GM12878 (cell line): Measurements from ENCODE around the gene CXADR.

Experiments
- EP300 ChIP-seq, 2 experiments: fragments of 150-350 bp in 1 of 2; IDR thresholded peaks; 2 replicates each; pipeline ENCODE4 v1.6.1; 2011 to 2012; ENCODE audit warnings: low read depth in 2 of 2, low read length in 2 of 2, borderline replicate concordance in 1 of 2, improper control_type of control experiment in 1 of 2, inconsistent platforms in 1 of 2; ENCODE audit not compliant: control insufficient read depth in 1 of 2
- KDM1A ChIP-seq: fragments of 200-600 bp; sonication (generic); IDR thresholded peaks from 2 replicates; pipeline ENCODE4 v1.6.1; 2016; ENCODE audit warnings: borderline replicate concordance
- MXI1 ChIP-seq: fragments of 150-350 bp; IDR thresholded peaks from 2 replicates; pipeline ENCODE4 v1.6.1; 2011; ENCODE audit warnings: low read depth, mild to moderate bottlenecking, inconsistent platforms, low read length, improper control_type of control experiment
- NR2C1 ChIP-seq: fragments of 450-650 bp; IDR thresholded peaks from 2 replicates; pipeline ENCODE4 v1.6.1; 2017; ENCODE audit warnings: antibody characterized with exemption, mild to moderate bottlenecking, moderate library complexity
- POLR2AphosphoS2 ChIP-seq: IDR thresholded peaks from 2 replicates; pipeline ENCODE4 v1.6.1; 2011; ENCODE audit warnings: low read depth, mild to moderate bottlenecking, low read length, improper control_type of control experiment, moderate library complexity
- SIN3A ChIP-seq: IDR thresholded peaks from 2 replicates; pipeline ENCODE4 v1.6.1; 2012; ENCODE audit warnings: low read depth, low read length, improper control_type of control experiment
- SMC3 ChIP-seq: IDR thresholded peaks from 2 replicates; pipeline ENCODE4 v1.6.1; 2011; ENCODE audit warnings: low read length, improper control_type of control experiment, borderline replicate concordance
- TARDBP ChIP-seq: IDR thresholded peaks from 2 replicates; pipeline ENCODE4 v1.6.1; 2016; ENCODE audit warnings: borderline replicate concordance
- TBL1XR1 ChIP-seq: IDR thresholded peaks from 2 replicates; pipeline ENCODE4 v1.6.1; 2012; ENCODE audit warnings: low read depth, low read length, improper control_type of control experiment
- TCF12 ChIP-seq: IDR thresholded peaks from 2 replicates; pipeline ENCODE4 v1.6.1; 2011; ENCODE audit warnings: low read depth, mild to moderate bottlenecking, low read length
- WRNIP1 ChIP-seq: IDR thresholded peaks from 2 replicates; pipeline ENCODE4 v1.6.1; 2011; ENCODE audit warnings: low read depth, low read length, improper control_type of control experiment, borderline replicate concordance
- TF ChIP-seq, protein P1 (sequence below), 3 experiments: IDR thresholded peaks in 2 of 3; conservative IDR thresholded peaks in 1 of 3; 2 replicates each; pipeline ENCODE4 v1.5.1; 2011; ENCODE audit warnings: low read depth in 3 of 3, low read length in 3 of 3, mild to moderate bottlenecking in 3 of 3, control low read depth in 2 of 3, moderate library complexity in 2 of 3, inconsistent platforms in 1 of 3, mixed read lengths in 1 of 3; ENCODE audit not compliant: control insufficient read depth in 2 of 3, insufficient read depth in 1 of 3; ENCODE audit errors: extremely low read depth in 1 of 3
- TF ChIP-seq, protein P2 (sequence below): IDR thresholded peaks from 2 replicates; pipeline ENCODE4 v1.6.1; 2011; ENCODE audit warnings: borderline replicate concordance, low read depth, mild to moderate bottlenecking, moderate library complexity, mixed read lengths, low read length; ENCODE audit not compliant: insufficient read depth; ENCODE audit errors: extremely low read length
- TF ChIP-seq, protein P3 (sequence below): IDR thresholded peaks from 2 replicates; pipeline ENCODE4 v1.6.1; 2012; ENCODE audit warnings: low read depth, low read length, improper control_type of control experiment

DNA sequence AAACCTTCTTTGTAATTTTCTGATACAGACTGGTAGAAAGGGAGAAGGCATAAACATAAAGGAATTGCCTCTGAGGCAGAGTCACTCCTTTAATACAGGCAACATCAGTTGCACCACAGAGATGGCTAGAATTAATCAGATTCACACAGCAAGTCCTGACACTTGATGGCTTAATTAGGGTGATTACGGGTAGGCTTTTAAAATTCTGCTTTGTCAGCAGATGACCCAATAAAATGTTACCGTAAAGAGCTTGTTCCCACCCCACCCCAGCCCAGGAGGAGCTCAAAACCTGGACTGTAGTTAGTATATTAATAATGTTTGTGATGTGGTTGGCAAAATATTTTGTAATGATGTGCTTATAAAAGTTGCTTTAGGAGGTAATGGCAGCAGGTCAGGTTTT lies 109.2 kb downstream of the CXADR start:
- TF ChIP-seq SIN3A (no peak), KDM1A (no peak), EP300 (IDR thresholded peaks at IDR 0.05; ENCODE audit: borderline replicate concordance in 1 of 2, control insufficient read depth in 1 of 2, low read depth in 2 of 2, low read length in 2 of 2) (no peak), TARDBP (no peak), NR2C1 (no peak), TCF12 (no peak), POLR2AphosphoS2 (no peak), TBL1XR1 (no peak), SMC3 (no peak), WRNIP1 (no peak), MXI1 (no peak)
- TF ChIP-seq, protein P1, sequence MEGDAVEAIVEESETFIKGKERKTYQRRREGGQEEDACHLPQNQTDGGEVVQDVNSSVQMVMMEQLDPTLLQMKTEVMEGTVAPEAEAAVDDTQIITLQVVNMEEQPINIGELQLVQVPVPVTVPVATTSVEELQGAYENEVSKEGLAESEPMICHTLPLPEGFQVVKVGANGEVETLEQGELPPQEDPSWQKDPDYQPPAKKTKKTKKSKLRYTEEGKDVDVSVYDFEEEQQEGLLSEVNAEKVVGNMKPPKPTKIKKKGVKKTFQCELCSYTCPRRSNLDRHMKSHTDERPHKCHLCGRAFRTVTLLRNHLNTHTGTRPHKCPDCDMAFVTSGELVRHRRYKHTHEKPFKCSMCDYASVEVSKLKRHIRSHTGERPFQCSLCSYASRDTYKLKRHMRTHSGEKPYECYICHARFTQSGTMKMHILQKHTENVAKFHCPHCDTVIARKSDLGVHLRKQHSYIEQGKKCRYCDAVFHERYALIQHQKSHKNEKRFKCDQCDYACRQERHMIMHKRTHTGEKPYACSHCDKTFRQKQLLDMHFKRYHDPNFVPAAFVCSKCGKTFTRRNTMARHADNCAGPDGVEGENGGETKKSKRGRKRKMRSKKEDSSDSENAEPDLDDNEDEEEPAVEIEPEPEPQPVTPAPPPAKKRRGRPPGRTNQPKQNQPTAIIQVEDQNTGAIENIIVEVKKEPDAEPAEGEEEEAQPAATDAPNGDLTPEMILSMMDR (IDR thresholded peaks at IDR 0.05 in 2 of 3, conservative IDR thresholded peaks at IDR 0.05 in 1 of 3; ENCODE audit: control insufficient read depth in 2 of 3, extremely low read depth in 1 of 3, insufficient read depth in 1 of 3, low read depth in 3 of 3, low read length in 3 of 3) = no peak
- TF ChIP-seq, protein P2, sequence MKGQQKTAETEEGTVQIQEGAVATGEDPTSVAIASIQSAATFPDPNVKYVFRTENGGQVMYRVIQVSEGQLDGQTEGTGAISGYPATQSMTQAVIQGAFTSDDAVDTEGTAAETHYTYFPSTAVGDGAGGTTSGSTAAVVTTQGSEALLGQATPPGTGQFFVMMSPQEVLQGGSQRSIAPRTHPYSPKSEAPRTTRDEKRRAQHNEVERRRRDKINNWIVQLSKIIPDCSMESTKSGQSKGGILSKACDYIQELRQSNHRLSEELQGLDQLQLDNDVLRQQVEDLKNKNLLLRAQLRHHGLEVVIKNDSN = no peak
- TF ChIP-seq, protein P3, sequence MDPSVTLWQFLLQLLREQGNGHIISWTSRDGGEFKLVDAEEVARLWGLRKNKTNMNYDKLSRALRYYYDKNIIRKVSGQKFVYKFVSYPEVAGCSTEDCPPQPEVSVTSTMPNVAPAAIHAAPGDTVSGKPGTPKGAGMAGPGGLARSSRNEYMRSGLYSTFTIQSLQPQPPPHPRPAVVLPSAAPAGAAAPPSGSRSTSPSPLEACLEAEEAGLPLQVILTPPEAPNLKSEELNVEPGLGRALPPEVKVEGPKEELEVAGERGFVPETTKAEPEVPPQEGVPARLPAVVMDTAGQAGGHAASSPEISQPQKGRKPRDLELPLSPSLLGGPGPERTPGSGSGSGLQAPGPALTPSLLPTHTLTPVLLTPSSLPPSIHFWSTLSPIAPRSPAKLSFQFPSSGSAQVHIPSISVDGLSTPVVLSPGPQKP = no peak
